Measurements from ENCODE around the gene CNOT1.

DNA sequence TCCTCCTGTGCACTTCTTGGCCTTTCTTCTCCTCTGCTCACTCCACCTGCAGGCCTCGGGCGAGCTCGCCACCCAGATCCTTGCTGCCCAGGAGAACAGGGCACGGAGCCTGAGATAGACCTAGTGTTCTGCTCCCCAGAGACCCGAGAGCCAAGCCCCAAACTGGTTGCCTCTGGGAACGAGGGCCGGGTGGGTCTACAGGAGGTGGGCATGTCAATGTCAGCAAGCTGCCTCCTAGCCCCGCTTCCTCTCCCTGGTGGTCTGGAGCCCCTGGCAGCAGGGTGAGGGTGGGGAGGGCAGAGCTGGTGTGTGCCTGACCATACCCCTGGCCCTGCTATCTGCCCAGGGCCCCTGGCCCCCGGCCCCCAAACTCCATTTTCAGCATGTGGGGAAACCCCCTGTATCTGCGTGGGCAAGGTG lies 130.5 kb downstream of the CNOT1 start:
- no peak for TF ChIP-seq POLR2A (IDR thresholded peaks at IDR 0.05)
- TF ChIP-seq, protein P1, sequence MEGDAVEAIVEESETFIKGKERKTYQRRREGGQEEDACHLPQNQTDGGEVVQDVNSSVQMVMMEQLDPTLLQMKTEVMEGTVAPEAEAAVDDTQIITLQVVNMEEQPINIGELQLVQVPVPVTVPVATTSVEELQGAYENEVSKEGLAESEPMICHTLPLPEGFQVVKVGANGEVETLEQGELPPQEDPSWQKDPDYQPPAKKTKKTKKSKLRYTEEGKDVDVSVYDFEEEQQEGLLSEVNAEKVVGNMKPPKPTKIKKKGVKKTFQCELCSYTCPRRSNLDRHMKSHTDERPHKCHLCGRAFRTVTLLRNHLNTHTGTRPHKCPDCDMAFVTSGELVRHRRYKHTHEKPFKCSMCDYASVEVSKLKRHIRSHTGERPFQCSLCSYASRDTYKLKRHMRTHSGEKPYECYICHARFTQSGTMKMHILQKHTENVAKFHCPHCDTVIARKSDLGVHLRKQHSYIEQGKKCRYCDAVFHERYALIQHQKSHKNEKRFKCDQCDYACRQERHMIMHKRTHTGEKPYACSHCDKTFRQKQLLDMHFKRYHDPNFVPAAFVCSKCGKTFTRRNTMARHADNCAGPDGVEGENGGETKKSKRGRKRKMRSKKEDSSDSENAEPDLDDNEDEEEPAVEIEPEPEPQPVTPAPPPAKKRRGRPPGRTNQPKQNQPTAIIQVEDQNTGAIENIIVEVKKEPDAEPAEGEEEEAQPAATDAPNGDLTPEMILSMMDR (IDR thresholded peaks at IDR 0.05): no peak
